HepG2 (cell line): ENCODE measurements around the gene INTS7. TPM values are rescaled to one million over a fixed set of nuclear protein-coding genes. Genes with fewer than 3 reads are reported as not detected.

ENCODE experiments used
- AHR ChIP-seq: IDR thresholded peaks from 2 replicates; pipeline ENCODE4 v1.6.1; 2018; ENCODE audit warnings: missing genetic modification reagents, missing compliant biosample characterization
- ETV6 ChIP-seq: sonication (generic); formaldehyde crosslinking; conservative IDR thresholded peaks from 2 replicates; pipeline ENCODE4 v1.4.0; 2020; ENCODE audit warnings: missing genetic modification reagents
- HMGXB4 ChIP-seq, 2 experiments: sonication (generic) in 1 of 2; formaldehyde crosslinking in 1 of 2; IDR thresholded peaks; 2 replicates each; pipeline versions ENCODE4 v1.4.0 to v1.6.1; 2018 to 2020; ENCODE audit warnings: missing genetic modification reagents in 2 of 2, borderline replicate concordance in 1 of 2, low read depth in 1 of 2, mild to moderate bottlenecking in 1 of 2, missing biosample characterization in 1 of 2
- HNRNPLL ChIP-seq: fragments of 200-400 bp; formaldehyde crosslinking; IDR thresholded peaks from 2 replicates; pipeline ENCODE4 v1.6.1; 2017; ENCODE audit warnings: mild to moderate bottlenecking, low read depth, low read length; ENCODE audit not compliant: poor library complexity, severe bottlenecking
- HOXA5 ChIP-seq: sonication (generic); formaldehyde crosslinking; IDR thresholded peaks from 2 replicates; pipeline ENCODE4 v1.4.0; 2020; ENCODE audit warnings: missing genetic modification reagents
- HOXA9 ChIP-seq: sonication (generic); formaldehyde crosslinking; IDR thresholded peaks from 2 replicates; pipeline ENCODE4 v1.8.1; 2022; ENCODE audit warnings: missing genetic modification reagents, mild to moderate bottlenecking, moderate library complexity, borderline replicate concordance
- NR3C1 ChIP-seq: sonication (generic); formaldehyde crosslinking; IDR thresholded peaks from 2 replicates; pipeline ENCODE4 v1.4.0; 2020; ENCODE audit warnings: missing genetic modification reagents
- POGK ChIP-seq: sonication (generic); formaldehyde crosslinking; conservative IDR thresholded peaks from 2 replicates; pipeline ENCODE4 v1.8.0; 2022; ENCODE audit warnings: mild to moderate bottlenecking, moderate library complexity, missing genetic modification reagents
- RERE ChIP-seq: IDR thresholded peaks from 2 replicates; pipeline ENCODE4 v1.6.1; 2016; ENCODE audit warnings: low read depth, missing genetic modification reagents, missing compliant biosample characterization
- RFXANK ChIP-seq: IDR thresholded peaks from 2 replicates; pipeline ENCODE4 v1.6.1; 2016
- SPEN ChIP-seq: sonication (generic); formaldehyde crosslinking; IDR thresholded peaks from 2 replicates; pipeline ENCODE4 v1.5.1; 2020; ENCODE audit warnings: low read depth, mild to moderate bottlenecking, missing genetic modification reagents
- TRIM24 ChIP-seq: sonication (generic); formaldehyde crosslinking; IDR thresholded peaks from 2 replicates; pipeline ENCODE4 v1.8.0; 2022; ENCODE audit warnings: mild to moderate bottlenecking, missing genetic modification reagents
- ZFYVE20 ChIP-seq: sonication (generic); formaldehyde crosslinking; IDR thresholded peaks from 2 replicates; pipeline ENCODE4 v1.8.0; 2023; ENCODE audit warnings: low read depth, mild to moderate bottlenecking, moderate library complexity, missing genetic modification reagents, borderline replicate concordance
- ZNF17 ChIP-seq: sonication (generic); formaldehyde crosslinking; IDR thresholded peaks from 2 replicates; pipeline ENCODE4 v1.5.0; 2020; ENCODE audit warnings: mild to moderate bottlenecking, missing genetic modification reagents
- ZNF253 ChIP-seq: sonication (generic); formaldehyde crosslinking; IDR thresholded peaks from 2 replicates; pipeline ENCODE4 v1.8.0; 2022; ENCODE audit warnings: mild to moderate bottlenecking, missing genetic modification reagents, borderline replicate concordance
- ZNF513 ChIP-seq: sonication (generic); formaldehyde crosslinking; conservative IDR thresholded peaks from 2 replicates; pipeline ENCODE4 v1.5.0; 2020; ENCODE audit warnings: missing genetic modification reagents
- ZNF576 ChIP-seq: sonication (generic); formaldehyde crosslinking; IDR thresholded peaks from 2 replicates; pipeline ENCODE4 v1.4.0; 2020; ENCODE audit warnings: mild to moderate bottlenecking, missing genetic modification reagents
- polyA plus RNA-seq, 8 experiments: library from polyadenylated mRNA; depleted of rRNA in 3 of 8; stranded (reverse) in 7 of 8; unstranded in 1 of 8; fragments of >200 nt; fragmentation: Illumina TruSeq in 4 of 8; extraction: Trizol in 4 of 8; gene quantifications; 2 replicates each; pipeline versions ENCODE4 v1.2.1 to v1.2.3, GENCODE V29; 2011 to 2016; ENCODE audit warnings: low read depth in 4 of 8, missing spikeins in 1 of 8, mixed read lengths in 1 of 8; ENCODE audit not compliant: insufficient read depth in 1 of 8
- total RNA-seq, 5 experiments: library from RNA; depleted of rRNA; stranded (reverse); fragments of >200 nt; fragmentation: Illumina TruSeq; extraction: Trizol; gene quantifications; 2 replicates each; pipeline ENCODE4 v1.2.3, GENCODE V29; 2016; ENCODE audit warnings: low read depth in 1 of 5

The INTS7 gene
- total and polyA plus RNA-seq, 2 of the 13 experiments (the other 11 are each of a cell fraction or from before 2014, with no cell fraction given), result 18.3 to 22.4 TPM

- no peak for TF ChIP-seq HOXA9 (CRISPR knock-in tag)
- no peak for TF ChIP-seq RFXANK
- no peak for TF ChIP-seq ZNF513 (CRISPR knock-in tag)
- no peak for TF ChIP-seq HMGXB4 (CRISPR knock-in tag; IDR thresholded peaks at IDR 0.05; ENCODE audit: borderline replicate concordance in 1 of 2, low read depth in 1 of 2)
- TF ChIP-seq HNRNPLL, result no peak
- TF ChIP-seq ETV6, result no peak
- TF ChIP-seq RERE (CRISPR knock-in tag), result no peak
- no peak for TF ChIP-seq HOXA5 (CRISPR knock-in tag)
- no peak for TF ChIP-seq NR3C1 (CRISPR knock-in tag)
- TF ChIP-seq SPEN (CRISPR knock-in tag), result no peak; the same call in 1 of the 2 replicates
- no peak for TF ChIP-seq ZFYVE20
- TF ChIP-seq TRIM24 (CRISPR knock-in tag), result no peak
- no peak for TF ChIP-seq ZNF17
- TF ChIP-seq AHR (CRISPR knock-in tag), result no peak
- 0 out of 2 replicates have a peak, but pooled peaks have one; percentile 61 for TF ChIP-seq POGK
- no peak for TF ChIP-seq ZNF576
- TF ChIP-seq ZNF253, result no peak
These were observed 106.2 kb downstream of the INTS7 start (continued) for GRCh38 chr1:211928993-211929637.
